GM12878 (cell line): ENCODE results near the gene MYOM3. TPM values are rescaled to one million over a fixed set of nuclear protein-coding genes. Genes with fewer than 3 reads are reported as not detected.

Source experiments
- ATAC-seq: fragments of 200-7000 bp; cut with Tn5 transposase; 3 replicates; pipeline ENCODE4 v1.9.1; 2020; ENCODE audit warnings: mild to moderate bottlenecking, moderate library complexity
- BruUV-seq: library from RNA; stranded (reverse); fragments of 400-500 nt; replicated peaks from 2 replicates; lab custom pipeline; 2021; lab: Mats Ljungman, UMichigan
- CTCF ChIA-PET: fragments of 300-600 bp; sonication (Branson Sonifier 250); formaldehyde crosslinking; extraction: SDS; loops from one replicate; lab custom pipeline; 2021; ENCODE audit warnings: inconsistent platforms; lab: Yijun Ruan, JAX
- POLR2A ChIA-PET: fragments of 350-600 bp; formaldehyde crosslinking; extraction: SDS; loops from one replicate; lab custom pipeline; 2021; ENCODE audit warnings: inconsistent platforms; lab: Charles Lee
- RAD21 ChIA-PET: fragments of 300-600 bp; sonication (Branson Sonifier 250); formaldehyde crosslinking; loops from one replicate; lab custom pipeline; 2023; ENCODE audit warnings: antibody characterized with exemption; ENCODE audit not compliant: unreplicated experiment; lab: Charles Lee
- SMC1A ChIA-PET: fragments of 300-600 bp; sonication (Branson Sonifier 250); formaldehyde crosslinking; loops from one replicate; lab custom pipeline; 2023; ENCODE audit not compliant: unreplicated experiment, uncharacterized antibody; lab: Charles Lee
- DNase-seq: peaks from one replicate; pipeline ENCODE4 v3.0.0-alpha.2; 2011; ENCODE audit warnings: low read depth, low spot score
- FAIRE-seq: peaks from 3 replicates; lab custom pipeline; 2011; peaks lifted over from hg19 to GRCh38; lab: Jason Lieb, UNC
- H2AFZ ChIP-seq: 2 replicates; pipeline ENCODE4 v1.6.0; 2011; ENCODE audit warnings: low read depth, low read length, control low read depth; ENCODE audit not compliant: control insufficient read depth
- H3K27ac ChIP-seq: 2 replicates; pipeline ENCODE4 v1.5.1; 2011; ENCODE audit warnings: control low read depth; ENCODE audit not compliant: control insufficient read depth, insufficient read depth
- H3K27me3 ChIP-seq, 2 experiments: replicated peaks in 1 of 2; 2 replicates each; pipeline versions ENCODE4 v1.6.0 to v1.6.1; 2011; ENCODE audit warnings: low read length in 1 of 2; ENCODE audit not compliant: control insufficient read depth in 2 of 2, insufficient read depth in 2 of 2
- H3K36me3 ChIP-seq, 2 experiments: 2 replicates each; pipeline ENCODE4 v1.5.1; 2011; ENCODE audit warnings: low read length in 1 of 2; ENCODE audit not compliant: control insufficient read depth in 2 of 2, insufficient read depth in 2 of 2
- H3K4me1 ChIP-seq: 2 replicates; pipeline ENCODE4 v1.6.1; 2011; ENCODE audit warnings: mild to moderate bottlenecking, low read length, moderate library complexity, mixed read lengths; ENCODE audit not compliant: control insufficient read depth, insufficient read depth
- H3K4me2 ChIP-seq: 2 replicates; pipeline ENCODE4 v1.6.0; 2011; ENCODE audit warnings: control low read depth; ENCODE audit not compliant: control insufficient read depth, insufficient read depth
- H3K4me3 ChIP-seq: fragments of 200-600 bp; sonication (generic); 2 replicates; pipeline ENCODE4 v1.5.1; 2016
- H3K79me2 ChIP-seq: 2 replicates; pipeline ENCODE4 v1.6.0; 2011; ENCODE audit warnings: low read length; ENCODE audit not compliant: control insufficient read depth, insufficient read depth
- H3K9ac ChIP-seq: 2 replicates; pipeline ENCODE4 v1.8.0; 2011; ENCODE audit warnings: low read length, control low read depth, mixed read lengths; ENCODE audit not compliant: control insufficient read depth, insufficient read depth
- H3K9me3 ChIP-seq: replicated peaks from 3 replicates; pipeline ENCODE4 v1.5.1; 2011; ENCODE audit warnings: mild to moderate bottlenecking, low read length; ENCODE audit not compliant: control insufficient read depth, insufficient read depth
- H4K20me1 ChIP-seq: 2 replicates; pipeline ENCODE4 v1.6.0; 2011; ENCODE audit not compliant: control insufficient read depth, insufficient read depth
- CEBPB ChIP-seq, 2 experiments: fragments of 150-350 bp in 1 of 2; IDR thresholded peaks; 2 replicates each; pipeline ENCODE4 v1.6.1; 2012 to 2014; ENCODE audit warnings: low read depth in 2 of 2, low read length in 2 of 2, borderline replicate concordance in 1 of 2, inconsistent platforms in 1 of 2
- KDM1A ChIP-seq: fragments of 200-600 bp; sonication (generic); IDR thresholded peaks from 2 replicates; pipeline ENCODE4 v1.6.1; 2016; ENCODE audit warnings: borderline replicate concordance
- NBN ChIP-seq: fragments of 450-650 bp; IDR thresholded peaks from 2 replicates; pipeline ENCODE4 v1.6.1; 2016
- RELA ChIP-seq: fragments of 450-650 bp; IDR thresholded peaks from 2 replicates; pipeline ENCODE4 v1.8.0; 2014; ENCODE audit warnings: borderline replicate concordance; ENCODE audit not compliant: partially characterized antibody
- SP1 ChIP-seq: IDR thresholded peaks from one replicate; pipeline ENCODE4 v1.6.1; 2011; ENCODE audit warnings: low read depth, low read length
- USF2 ChIP-seq: IDR thresholded peaks from 2 replicates; pipeline ENCODE4 v1.6.1; 2011; ENCODE audit warnings: low read depth, low read length, improper control_type of control experiment, borderline replicate concordance
- ZNF274 ChIP-seq: IDR thresholded peaks from one replicate; pipeline ENCODE4 v1.8.0; 2011; ENCODE audit not compliant: insufficient read length, insufficient read depth
- ZZZ3 ChIP-seq: IDR thresholded peaks from 2 replicates; pipeline ENCODE4 v1.6.1; 2011; ENCODE audit warnings: low read depth; ENCODE audit not compliant: control insufficient read depth, insufficient read length
- WGBS: methylation state at CpG from one replicate; pipeline ENCODE4 v1.1.6; 2016; ENCODE audit warnings: low lambda C conversion rate; ENCODE audit not compliant: insufficient replicate concordance, insufficient coverage; ENCODE audit errors: missing lambda C conversion rate; 5-methylcytosine and 5-hydroxymethylcytosine counted together
- in situ Hi-C: fragments of 300-500 bp; cut with MboI; formaldehyde crosslinking; loops from 9 replicates; pipeline ENCODE4 v1.14.3; 2018; ENCODE audit warnings: mixed read lengths
- intact Hi-C: fragments of 100-400 bp; cut with micrococcal nuclease; formaldehyde crosslinking; loops from one replicate; pipeline ENCODE4 v1.14.2; 2022; ENCODE audit not compliant: unreplicated experiment
- polyA plus RNA-seq, 11 experiments: library from polyadenylated mRNA; depleted of rRNA in 4 of 11; unstranded in 6 of 11; stranded (reverse) in 5 of 11; fragments of >200 nt; fragmentation: Nextera tagmentation in 4 of 11; fragmentation: Illumina TruSeq in 1 of 11; extraction: Ambion mirVana in 4 of 11; extraction: Trizol in 1 of 11; gene quantifications; 1 replicate in 1 of 11; 2 replicates in 10 of 11; pipeline versions ENCODE4 v1.2.1 to v1.2.3, GENCODE V29; 2011 to 2016; ENCODE audit warnings: inconsistent platforms in 2 of 11, missing spikeins in 2 of 11, low read depth in 1 of 11
- total RNA-seq, 4 experiments: library from RNA; depleted of rRNA in 3 of 4; stranded (reverse); fragments of >200 nt in 3 of 4; fragmentation: Illumina TruSeq in 1 of 4; extraction: Trizol in 1 of 4; gene quantifications; 2 replicates each; pipeline versions ENCODE4 v1.2.1 to v1.2.3, GENCODE V29; 2013 to 2021

MYOM3 gene
- total and polyA plus RNA-seq, 10 of the 15 experiments (the other 5 are each of a cell fraction or from before 2014, with no cell fraction given) = 0.06 TPM; not detected in 9

DNA sequence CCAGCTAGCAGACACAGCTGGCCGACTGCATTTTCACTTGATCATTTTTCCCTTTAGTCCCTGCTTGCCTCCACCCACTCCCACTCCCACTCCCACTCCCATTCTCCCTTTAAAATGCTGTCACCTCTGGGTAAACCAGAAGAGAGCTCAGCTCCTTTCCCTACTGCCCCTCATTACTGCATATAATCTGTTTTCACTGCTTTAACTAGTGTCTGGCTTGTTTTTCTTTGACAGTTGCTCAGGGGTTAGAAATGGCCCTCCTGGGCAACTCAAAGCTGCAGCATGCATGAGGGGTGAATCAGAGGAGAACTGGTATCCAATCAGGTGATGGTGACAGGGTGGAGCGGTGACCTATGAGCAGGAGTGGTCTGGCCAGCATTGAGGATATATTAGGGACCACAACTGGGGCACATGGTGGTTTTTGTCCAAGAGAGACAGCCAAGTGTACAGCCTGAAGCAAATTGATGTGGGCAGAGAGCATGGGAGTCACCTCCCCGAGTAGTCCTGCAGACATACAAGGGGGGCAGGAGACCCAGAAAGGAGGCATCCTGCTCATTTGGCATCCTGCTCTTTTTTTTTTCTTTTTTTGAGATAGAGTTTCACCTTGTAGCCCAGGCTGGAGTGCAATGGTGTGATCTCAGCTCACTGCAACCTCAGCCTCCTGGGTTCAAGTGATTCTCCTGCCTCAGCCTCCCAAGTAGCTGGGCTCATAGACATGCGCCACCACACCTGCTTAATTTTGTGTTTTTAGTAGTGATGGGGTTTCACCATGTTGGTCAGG is 89.2 kb downstream of the MYOM3 start:
- ChIA-PET RAD21 (interaction anchor here (0.6 kb wide), 1 partner anchor 8 kb away, joined by 3 read pairs; no protein-coding TSS in a partner anchor), POLR2A (interaction anchor here (1.4 kb wide), 1 partner anchor 19 kb away, joined by 3 read pairs; no protein-coding TSS in a partner anchor)
- no peak overlapping the region for H2AFZ ChIP-seq

More for the DNA sequence above, 89.2 kb downstream of the MYOM3 start:
- no peaks in the 10 kb centered on the region for H3K36me3 ChIP-seq
- H3K27ac ChIP-seq = no peak overlapping the region
- no peaks in the 10 kb centered on the region for H3K79me2 ChIP-seq
- CTCF ChIA-PET = interaction anchor here (3.0 kb wide), 1 partner anchor 19 kb away, joined by 9 read pairs; no protein-coding TSS in a partner anchor
- H3K9me3 ChIP-seq = no peaks in the 10 kb centered on the region
- no peaks in the 10 kb centered on the region for H3K27me3 ChIP-seq
- in situ Hi-C loops = no loop called here
- TF ChIP-seq ZNF274 = no peak
- no peak for TF ChIP-seq USF2
- TF ChIP-seq NBN = no peak
- TF ChIP-seq RELA = no peak
- TF ChIP-seq SP1 = no peak
- TF ChIP-seq ZZZ3 = no peak
- TF ChIP-seq KDM1A = no peak
- TF ChIP-seq CEBPB (IDR thresholded peaks at IDR 0.05; ENCODE audit: borderline replicate concordance in 1 of 2, low read depth in 2 of 2, low read length in 2 of 2) = no peak
- TF ChIP-seq, all 136 proteins: peak for 0
- SMC1A ChIA-PET = interaction anchor here (1.6 kb wide), 1 partner anchor 19 kb away, joined by 10 read pairs; no protein-coding TSS in a partner anchor
- no TSS peak for BruUV-seq
- Histone ChIP-seq H3K4me3 (no peak overlapping the region), H3K9ac (no peak overlapping the region), H3K4me1 (no peaks in the 10 kb centered on the region), H4K20me1 (no peaks in the 10 kb centered on the region), H3K4me2 (no peak overlapping the region)
- intact Hi-C loops = loop anchor here (10.0 kb wide), 2 partner anchors 208 to 248 kb away; partner anchors contain the start of gene PITHD1
- 24% methylated on average over 4 of the region's 4 CpGs for whole genome bisulfite sequencing
- FAIRE-seq (no peak), DNase-seq (no peak), ATAC-seq (no peak; the same call in 2 of the 3 replicates)
